Skeletal muscle satellite cell (primary cell): Measurements from ENCODE around the gene RAD51. TPM values are rescaled to one million over a fixed set of nuclear protein-coding genes. Genes with fewer than 3 reads are reported as not detected.
A peak's percentile ranks its signal among the peaks of the same experiment; 100 is the strongest.
"Not testable (repeated sequence)": the region's sequence is repeated elsewhere in the genome, so short reads cannot be mapped to it uniquely, and the experiment has no call there.

Experiments used
- H3K27me3 ChIP-seq: 2 replicates; pipeline ENCODE4 v1.7.0; 2013; ENCODE audit warnings: low read length; ENCODE audit not compliant: control insufficient read depth, insufficient read depth
- H3K36me3 ChIP-seq: 2 replicates; pipeline ENCODE4 v1.7.0; 2013; ENCODE audit warnings: mild to moderate bottlenecking, control low read depth, low read length; ENCODE audit not compliant: insufficient read depth
- H3K4me1 ChIP-seq: 2 replicates; pipeline ENCODE4 v1.7.0; 2013; ENCODE audit warnings: low read length; ENCODE audit not compliant: control insufficient read depth, insufficient read depth
- H3K4me2 ChIP-seq: 2 replicates; pipeline ENCODE4 v1.7.0; 2013; ENCODE audit warnings: mild to moderate bottlenecking, low read length
- H3K4me3 ChIP-seq: 2 replicates; pipeline ENCODE4 v1.7.0; 2013; ENCODE audit warnings: low read length
- H3K9ac ChIP-seq: 2 replicates; pipeline ENCODE4 v1.7.0; 2013; ENCODE audit warnings: mild to moderate bottlenecking, low read depth, low read length, moderate library complexity
- H3K9me3 ChIP-seq: replicated peaks from 2 replicates; pipeline ENCODE4 v1.7.0; 2013; ENCODE audit warnings: mild to moderate bottlenecking, control low read depth, low read length
- total RNA-seq: library from RNA; depleted of rRNA; stranded (reverse); fragments of >200 nt; gene quantifications from 2 replicates; pipeline ENCODE4 v1.2.3, GENCODE V29; 2012; rRNA removed

Gene RAD51
- 3.8 and 4.4 TPM in 2 replicates for total RNA-seq

DNA sequence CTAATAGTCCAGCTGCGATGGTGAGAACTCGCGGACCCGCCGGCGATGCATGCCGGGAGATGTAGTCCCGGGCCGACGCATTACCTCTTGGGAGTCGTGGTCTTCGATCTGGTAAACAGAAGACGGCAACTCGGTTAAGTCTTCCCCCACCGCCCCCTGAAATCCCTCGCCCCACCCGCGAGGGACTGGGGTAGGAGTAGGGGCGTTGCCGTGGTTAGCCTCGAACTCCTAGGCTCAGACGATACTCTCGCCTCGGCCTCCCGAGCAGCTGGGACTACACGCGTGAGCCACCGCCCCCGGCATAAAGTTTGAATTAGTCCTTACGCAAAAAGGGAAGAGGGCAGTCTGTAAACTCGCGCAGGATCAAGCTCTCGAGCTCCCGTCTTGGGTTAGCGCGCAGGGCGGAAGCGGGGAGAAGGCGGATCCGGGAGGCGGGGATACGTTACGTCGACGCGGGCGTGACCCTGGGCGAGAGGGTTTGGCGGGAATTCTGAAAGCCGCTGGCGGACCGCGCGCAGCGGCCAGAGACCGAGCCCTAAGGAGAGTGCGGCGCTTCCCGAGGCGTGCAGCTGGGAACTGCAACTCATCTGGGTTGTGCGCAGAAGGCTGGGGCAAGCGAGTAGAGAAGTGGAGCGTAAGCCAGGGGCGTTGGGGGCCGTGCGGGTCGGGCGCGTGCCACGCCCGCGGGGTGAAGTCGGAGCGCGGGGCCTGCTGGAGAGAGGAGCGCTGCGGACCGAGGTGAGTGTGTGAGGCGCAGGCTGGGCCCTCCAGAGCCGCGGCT is at the start of gene RAD51:
Gene RAD51, plus strand, starts transcription at position 487 of the 781 bp plus-strand sequence. CDS start 3,585 bp downstream, outside the sequence.
- Histone ChIP-seq H3K4me3 (peak within 1 kb of the TSS; percentile 84), H3K27me3 (no peaks in the 10 kb centered on the region), H3K4me1 (peaks cover 5% of the 10 kb centered on the region), H3K4me2 (peak within 1 kb of the TSS; percentile 87), H3K36me3 (peaks cover 5% of the 10 kb centered on the region), H3K9ac (peak within 1 kb of the TSS; percentile 97), H3K9me3 (no peaks in the 10 kb centered on the region)

DNA sequence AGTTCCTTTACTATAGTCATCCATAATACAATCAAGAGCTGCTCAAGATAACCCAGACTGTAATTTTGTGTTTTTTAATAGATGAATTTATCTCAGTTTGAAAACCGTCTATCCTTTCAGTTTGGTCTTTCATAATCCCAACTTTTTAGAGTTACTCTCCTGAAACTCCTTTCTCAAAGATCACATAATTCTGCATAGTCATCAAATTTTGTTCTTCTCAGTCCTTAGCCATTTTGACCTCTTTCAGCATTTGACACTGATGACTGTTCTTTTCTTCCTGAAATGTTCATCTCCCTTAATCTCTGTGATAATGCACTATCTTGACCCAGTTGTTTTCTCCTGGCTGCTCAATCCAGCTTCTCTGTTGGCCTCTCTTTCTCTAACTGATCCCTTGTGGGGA is 47.5 kb upstream of the RAD51 start:
- Histone ChIP-seq H3K4me2 (no peak overlapping the region), H3K27me3 (no peaks in the 10 kb centered on the region), H3K9ac (no peak overlapping the region), H3K36me3 (peaks cover under 1% of the 10 kb centered on the region), H3K4me1 (no peaks in the 10 kb centered on the region), H3K4me3 (no peak overlapping the region), H3K9me3 (no peaks in the 10 kb centered on the region)

DNA sequence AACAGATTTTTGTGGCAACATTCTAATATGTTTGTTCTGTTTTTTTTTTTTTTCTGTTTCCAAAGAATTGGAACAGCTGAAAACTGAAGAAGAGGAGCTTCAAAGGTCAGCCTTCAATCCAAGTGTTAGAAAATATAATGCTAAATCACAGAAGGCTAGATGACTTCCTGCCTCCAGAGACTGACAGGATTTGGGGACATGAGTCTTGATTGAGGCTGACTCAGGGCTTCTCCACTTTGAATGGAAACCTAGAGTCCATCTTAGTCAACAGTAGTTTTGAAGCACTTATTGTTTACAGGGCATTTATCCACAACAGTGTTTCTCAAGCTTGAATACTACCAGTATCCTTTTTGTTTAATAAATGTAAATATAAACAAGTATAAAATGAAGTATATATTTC is 44.5 kb upstream of the RAD51 start:
- no peak overlapping the region for H3K4me3 ChIP-seq
- H3K4me2 ChIP-seq, result no peak overlapping the region
- H3K9me3 ChIP-seq, result no peaks in the 10 kb centered on the region
- H3K27me3 ChIP-seq, result no peaks in the 10 kb centered on the region
- H3K9ac ChIP-seq, result no peak overlapping the region
- H3K4me1 ChIP-seq, result no peaks in the 10 kb centered on the region
- H3K36me3 ChIP-seq, result peaks cover 13% of the 10 kb centered on the region

DNA sequence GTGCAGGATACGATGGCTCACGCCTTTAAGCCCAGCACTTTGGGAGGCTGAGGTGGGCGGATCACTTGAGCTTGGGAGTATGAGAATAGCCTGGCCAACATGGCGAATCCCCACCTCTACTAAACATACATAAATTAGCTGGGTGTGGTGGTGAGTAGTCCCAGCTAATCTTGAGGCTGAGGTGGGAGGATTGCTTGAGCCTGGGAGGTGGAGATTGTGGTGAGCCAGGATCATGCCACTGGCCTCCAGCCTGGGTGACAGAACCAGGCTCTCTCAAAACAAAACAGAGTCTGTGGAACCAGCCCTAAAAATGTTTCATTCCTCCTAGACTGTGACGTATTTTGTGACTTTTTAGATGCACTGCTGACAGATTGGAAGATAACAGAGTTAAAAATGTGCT is 34.3 kb upstream of the RAD51 start:
- Histone ChIP-seq H3K9ac (no peak overlapping the region), H3K36me3 (peaks cover 8% of the 10 kb centered on the region), H3K4me3 (no peak overlapping the region), H3K27me3 (no peaks in the 10 kb centered on the region), H3K4me1 (no peaks in the 10 kb centered on the region), H3K4me2 (no peak overlapping the region), H3K9me3 (no peaks in the 10 kb centered on the region)

DNA sequence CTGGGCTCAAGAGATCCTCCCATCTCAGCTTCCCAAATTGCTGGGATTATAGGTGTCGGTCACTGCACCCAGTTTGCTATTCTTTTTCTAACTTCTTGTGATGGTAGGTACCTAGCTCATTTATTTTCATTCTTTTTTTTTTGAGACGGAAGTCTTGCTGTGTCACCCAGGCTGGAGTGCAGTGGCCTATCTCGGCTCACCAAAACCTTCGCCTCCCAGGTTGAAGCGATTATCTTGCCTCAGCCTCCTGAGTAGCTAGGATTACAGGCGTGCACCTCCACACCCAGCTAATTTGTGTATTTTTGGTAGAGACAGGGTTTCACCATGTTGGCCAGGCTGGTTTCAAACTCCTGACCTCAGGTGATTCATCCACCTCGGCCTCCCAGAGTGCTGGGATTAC is 30.1 kb upstream of the RAD51 start:
- Histone ChIP-seq H3K9ac (no peak overlapping the region), H3K4me1 (no peaks in the 10 kb centered on the region), H3K4me3 (no peak overlapping the region), H3K36me3 (peaks cover 4% of the 10 kb centered on the region), H3K4me2 (no peak overlapping the region), H3K27me3 (no peaks in the 10 kb centered on the region), H3K9me3 (no peaks in the 10 kb centered on the region)

DNA sequence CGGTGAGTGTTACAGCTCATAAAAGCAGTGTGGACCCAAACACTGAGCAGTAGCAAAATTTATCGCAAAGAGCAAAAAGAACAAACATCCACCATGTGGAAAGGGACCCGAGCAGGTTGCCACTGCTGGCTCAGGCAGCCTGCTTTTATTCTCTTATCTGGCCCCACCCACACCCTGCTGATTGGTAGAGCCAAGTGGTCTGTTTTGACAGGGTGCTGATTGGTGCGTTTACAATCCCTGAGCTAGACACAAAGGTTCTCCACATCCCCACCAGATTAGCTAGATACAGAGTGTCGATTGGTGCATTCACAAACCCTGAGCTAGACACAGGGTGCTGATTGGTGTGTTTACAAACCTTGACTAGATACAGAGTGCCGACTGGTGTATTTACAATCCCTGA is 18.7 kb upstream of the RAD51 start:
- H3K27me3 ChIP-seq, result not testable (repeated sequence)

DNA sequence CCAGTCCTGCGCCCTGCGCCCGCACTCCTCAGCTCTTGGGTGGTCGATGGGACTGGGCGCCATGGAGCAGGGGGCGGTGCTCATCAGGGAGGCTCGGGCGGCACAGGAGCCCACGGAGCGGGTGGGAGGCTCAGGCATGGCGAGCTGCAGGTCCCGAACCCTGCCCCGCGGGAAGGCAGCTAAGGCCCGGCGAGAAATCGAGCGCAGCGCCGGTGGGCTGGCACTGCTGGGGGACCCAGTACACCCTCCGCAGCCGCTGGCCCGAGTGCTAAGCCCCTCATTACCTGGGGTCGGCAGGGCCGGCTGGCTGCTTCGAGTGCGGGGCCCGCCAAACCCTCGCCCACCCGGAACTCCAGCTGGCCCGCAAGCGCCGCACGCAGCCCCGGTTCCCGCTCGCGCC is 18.1 kb upstream of the RAD51 start:
- H3K9ac ChIP-seq, H3K36me3 ChIP-seq, H3K4me1 ChIP-seq, H3K4me3 ChIP-seq, H3K4me2 ChIP-seq, H3K27me3 ChIP-seq, H3K9me3 ChIP-seq: not testable (repeated sequence)

More for the DNA sequence above, 18.7 kb upstream of the RAD51 start:
- H3K9ac ChIP-seq, H3K4me1 ChIP-seq, H3K4me3 ChIP-seq, H3K9me3 ChIP-seq, H3K36me3 ChIP-seq, H3K4me2 ChIP-seq: not testable (repeated sequence)

DNA sequence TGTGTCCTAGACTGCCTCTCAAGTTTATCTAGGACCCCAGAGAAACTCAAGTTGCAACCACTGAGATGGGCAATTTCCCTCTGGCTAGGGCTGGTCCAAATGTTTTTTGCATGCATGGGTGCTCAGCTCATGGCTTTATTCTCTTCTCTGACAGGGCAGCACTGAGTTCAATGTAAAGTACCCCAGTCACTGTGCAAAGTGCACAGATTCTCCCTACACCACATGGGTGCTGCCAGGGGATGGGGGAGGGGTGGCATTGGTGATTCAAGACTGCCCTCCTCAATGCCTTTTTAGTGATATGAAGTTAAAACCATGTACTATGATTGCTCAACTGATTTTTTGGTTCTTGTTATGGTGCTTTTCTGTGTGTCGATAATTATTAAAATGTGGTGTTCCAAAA is 14.8 kb upstream of the RAD51 start:
- Histone ChIP-seq H3K27me3 (no peaks in the 10 kb centered on the region), H3K4me2 (no peak overlapping the region), H3K4me1 (no peaks in the 10 kb centered on the region), H3K36me3 (no peaks in the 10 kb centered on the region), H3K4me3 (no peak overlapping the region), H3K9ac (no peak overlapping the region), H3K9me3 (no peaks in the 10 kb centered on the region)

DNA sequence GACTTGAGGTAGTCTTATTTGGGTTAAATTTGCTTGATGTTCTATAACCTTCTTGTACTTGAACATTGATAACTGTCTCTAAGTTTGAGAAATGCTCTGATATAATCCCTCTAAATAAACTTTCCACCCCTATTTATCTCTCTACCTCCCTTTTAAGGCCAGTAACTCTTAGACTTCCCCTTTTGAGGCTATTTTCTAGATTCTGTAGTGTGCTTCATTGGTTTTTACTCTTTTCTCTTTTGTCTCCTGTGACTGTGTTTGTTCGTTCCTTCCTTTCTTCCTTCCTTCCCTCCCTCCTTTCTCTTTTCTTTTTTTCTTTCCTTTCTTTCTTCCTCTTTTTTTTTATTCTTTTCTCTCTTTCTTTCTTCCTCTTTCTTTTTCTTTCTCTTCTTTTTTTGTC is 14.0 kb upstream of the RAD51 start:
- not testable (repeated sequence) for H3K36me3 ChIP-seq, H3K27me3 ChIP-seq, H3K4me2 ChIP-seq, H3K9me3 ChIP-seq, H3K4me3 ChIP-seq, H3K9ac ChIP-seq, H3K4me1 ChIP-seq

DNA sequence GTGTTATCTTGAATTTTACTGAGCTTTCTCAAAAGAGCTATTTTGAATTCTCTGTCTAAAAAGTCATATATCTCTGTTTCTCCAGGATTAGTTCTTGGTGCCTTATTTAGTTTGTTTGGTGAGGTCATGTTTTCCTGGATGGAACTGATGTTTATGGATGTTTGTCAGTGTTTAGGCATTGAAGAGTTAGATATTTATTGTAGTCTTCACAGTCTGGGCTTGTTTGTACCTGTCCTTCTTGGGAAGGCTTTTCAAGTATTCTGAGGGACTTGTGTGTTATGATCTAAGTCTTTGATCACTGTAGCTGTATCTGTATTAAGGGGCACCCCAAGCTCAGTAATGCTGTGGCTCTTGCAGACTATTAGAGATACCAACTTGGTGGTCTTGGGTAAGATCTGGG is 10.6 kb upstream of the RAD51 start:
- Histone ChIP-seq H3K4me1 (no peaks in the 10 kb centered on the region), H3K36me3 (no peaks in the 10 kb centered on the region), H3K4me2 (no peak overlapping the region)

DNA sequence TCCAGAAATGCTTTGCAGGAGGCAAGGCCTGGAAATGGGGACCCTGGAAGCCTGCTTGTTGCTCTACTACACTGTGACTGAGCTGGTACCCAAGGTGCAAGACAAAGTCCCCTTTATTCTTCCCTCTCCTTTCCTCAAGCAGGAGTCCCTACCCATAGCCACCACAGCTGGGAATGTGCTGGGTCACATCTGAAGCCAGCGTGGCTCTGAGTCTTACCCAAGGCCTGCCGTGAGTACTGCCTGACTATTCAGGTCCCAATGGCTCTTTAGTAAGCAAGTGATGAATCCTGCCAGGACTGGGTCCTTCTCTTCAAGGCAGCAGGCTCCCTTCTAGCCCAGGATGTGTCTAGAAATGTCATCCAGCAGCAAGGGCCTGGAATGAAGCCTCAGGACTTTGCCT is 9.6 kb upstream of the RAD51 start:
- Histone ChIP-seq H3K4me2 (no peak overlapping the region), H3K9ac (no peak overlapping the region), H3K27me3 (no peaks in the 10 kb centered on the region), H3K36me3 (no peaks in the 10 kb centered on the region), H3K9me3 (no peaks in the 10 kb centered on the region), H3K4me3 (no peak overlapping the region), H3K4me1 (no peaks in the 10 kb centered on the region)

More for the DNA sequence above, 10.6 kb upstream of the RAD51 start:
- no peak overlapping the region for H3K9ac ChIP-seq
- no peak overlapping the region for H3K4me3 ChIP-seq
- no peaks in the 10 kb centered on the region for H3K27me3 ChIP-seq
- no peaks in the 10 kb centered on the region for H3K9me3 ChIP-seq
